Measurements from ENCODE around the gene MPPED1. TPM values are rescaled to one million over a fixed set of nuclear protein-coding genes. Genes with fewer than 3 reads are reported as not detected.

Gene MPPED1
- total RNA-seq, 1 donor from 2014 or later, result not detected

DNA sequence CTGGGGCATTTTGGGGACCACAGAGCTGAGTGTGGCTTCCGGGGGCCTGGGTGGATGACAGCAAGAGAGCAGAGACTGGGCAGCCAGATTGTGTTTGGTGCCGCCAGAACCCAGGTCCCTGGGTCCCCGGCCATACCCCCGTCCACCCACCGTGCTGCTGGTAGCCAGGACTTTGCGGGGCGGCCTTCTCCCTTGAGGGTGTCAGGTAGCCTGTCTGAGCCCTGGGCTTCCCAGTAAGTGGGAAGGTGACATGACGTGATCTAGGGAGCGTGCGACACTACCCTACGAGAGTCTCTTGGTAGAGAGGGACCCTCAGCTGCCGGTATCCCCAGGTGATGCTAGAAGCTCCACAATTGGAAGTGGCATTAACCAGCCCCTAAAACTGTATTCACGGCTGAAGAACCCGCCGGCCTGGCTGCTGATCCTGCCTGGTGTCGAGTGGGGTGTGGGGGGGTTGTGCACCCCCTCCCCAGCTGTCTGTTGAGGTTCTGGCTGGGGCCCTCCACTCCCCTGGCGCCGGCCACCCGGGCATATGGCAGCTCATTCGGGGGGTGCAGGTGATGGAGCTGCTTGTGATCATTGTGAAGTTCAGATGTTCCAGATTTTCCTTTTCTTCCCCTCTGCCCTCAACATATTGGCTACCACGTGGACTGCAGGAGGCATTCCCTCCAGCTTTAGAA, 66.9 kb downstream of the MPPED1 start:
- no peak overlapping the region for H3K27ac ChIP-seq (ENCODE audit: low read depth, low read length)
- H3K4me2 ChIP-seq (ENCODE audit: low read length), result no peak overlapping the region
- H3K9ac ChIP-seq (ENCODE audit: low read length), result no peak overlapping the region
- FAIRE-seq, result no peak
- H3K36me3 Mint-ChIP-seq (ENCODE audit: low read depth, unreplicated experiment), result no peaks in the 10 kb centered on the region
- peaks cover 66% of the 10 kb centered on the region for H3K27me3 Mint-ChIP-seq (ENCODE audit: low read depth, unreplicated experiment)
- H3K9me3 Mint-ChIP-seq (ENCODE audit: unreplicated experiment), result no peaks in the 10 kb centered on the region
- H3K9me3 ChIP-seq (ENCODE audit: insufficient read depth, low read depth, low read length), result peaks cover 3% of the 10 kb centered on the region
- TF ChIP-seq EZH2 (IDR thresholded peaks at IDR 0.05; ENCODE audit: insufficient read depth, low read length), result no peak
- TF ChIP-seq, protein P1, sequence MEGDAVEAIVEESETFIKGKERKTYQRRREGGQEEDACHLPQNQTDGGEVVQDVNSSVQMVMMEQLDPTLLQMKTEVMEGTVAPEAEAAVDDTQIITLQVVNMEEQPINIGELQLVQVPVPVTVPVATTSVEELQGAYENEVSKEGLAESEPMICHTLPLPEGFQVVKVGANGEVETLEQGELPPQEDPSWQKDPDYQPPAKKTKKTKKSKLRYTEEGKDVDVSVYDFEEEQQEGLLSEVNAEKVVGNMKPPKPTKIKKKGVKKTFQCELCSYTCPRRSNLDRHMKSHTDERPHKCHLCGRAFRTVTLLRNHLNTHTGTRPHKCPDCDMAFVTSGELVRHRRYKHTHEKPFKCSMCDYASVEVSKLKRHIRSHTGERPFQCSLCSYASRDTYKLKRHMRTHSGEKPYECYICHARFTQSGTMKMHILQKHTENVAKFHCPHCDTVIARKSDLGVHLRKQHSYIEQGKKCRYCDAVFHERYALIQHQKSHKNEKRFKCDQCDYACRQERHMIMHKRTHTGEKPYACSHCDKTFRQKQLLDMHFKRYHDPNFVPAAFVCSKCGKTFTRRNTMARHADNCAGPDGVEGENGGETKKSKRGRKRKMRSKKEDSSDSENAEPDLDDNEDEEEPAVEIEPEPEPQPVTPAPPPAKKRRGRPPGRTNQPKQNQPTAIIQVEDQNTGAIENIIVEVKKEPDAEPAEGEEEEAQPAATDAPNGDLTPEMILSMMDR (IDR thresholded peaks at IDR 0.05; ENCODE audit: insufficient read depth, low read depth, low read length), result no peak
- no peaks in the 10 kb centered on the region for H4K20me1 ChIP-seq (ENCODE audit: insufficient read depth, low read length)
- no peaks in the 10 kb centered on the region for H3K79me2 ChIP-seq (ENCODE audit: insufficient read depth, low read length)
- H3K27ac Mint-ChIP-seq (ENCODE audit: unreplicated experiment), result no peak overlapping the region
- no peak overlapping the region for H3K4me3 ChIP-seq (ENCODE audit: insufficient read depth, low read depth, low read length)
- no peaks in the 10 kb centered on the region for H3K4me1 ChIP-seq (ENCODE audit: insufficient read depth, low read length)
- H3K4me3 Mint-ChIP-seq (ENCODE audit: unreplicated experiment), result no peak overlapping the region
- H3K27me3 ChIP-seq (ENCODE audit: insufficient read depth, low read length), result no peaks in the 10 kb centered on the region
- H2AFZ ChIP-seq (ENCODE audit: low read depth, low read length), result no peak overlapping the region
- H3K36me3 ChIP-seq (ENCODE audit: insufficient read depth, low read length), result no peaks in the 10 kb centered on the region
- H3K4me1 Mint-ChIP-seq (ENCODE audit: low read depth, unreplicated experiment), result peaks cover 4% of the 10 kb centered on the region
- no peak for DNase-seq (ENCODE audit: low read depth)

DNA sequence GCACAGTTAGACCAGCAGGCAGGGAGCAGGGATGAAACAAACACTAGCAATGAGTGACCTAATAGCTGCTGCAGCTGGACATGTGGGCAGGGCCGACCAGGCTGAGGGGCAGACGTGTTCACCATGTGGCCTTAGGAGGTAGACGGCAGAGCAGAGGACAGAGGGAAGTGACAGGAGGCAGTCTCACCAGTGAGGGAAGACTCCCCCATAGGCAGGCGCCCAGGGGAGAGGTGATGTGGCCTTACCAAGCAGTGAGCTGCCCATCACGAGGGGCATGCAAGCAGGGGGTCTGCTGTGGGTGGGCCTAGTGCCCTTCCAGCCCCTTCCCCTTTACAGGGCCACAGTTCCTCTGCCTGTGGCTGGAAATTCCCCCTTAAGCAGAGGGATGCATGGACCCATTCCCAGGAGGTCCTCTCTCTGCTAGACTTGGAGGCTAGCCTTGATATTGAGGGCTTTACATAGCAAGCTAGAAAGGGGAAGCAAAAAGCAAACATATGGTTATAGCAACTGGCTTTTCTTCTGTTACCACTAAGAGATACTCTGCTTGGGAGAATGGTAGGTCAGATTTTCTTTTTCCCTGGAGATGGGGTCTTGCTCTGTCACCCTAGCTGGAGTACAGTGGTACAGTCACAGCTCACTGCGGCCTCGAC, 67.6 kb downstream of the MPPED1 start:
- TF ChIP-seq, protein P1 (IDR thresholded peaks at IDR 0.05; ENCODE audit: insufficient read depth, low read depth, low read length), result no peak
- TF ChIP-seq EZH2 (IDR thresholded peaks at IDR 0.05; ENCODE audit: insufficient read depth, low read length), result no peak
- H3K4me3 ChIP-seq (ENCODE audit: insufficient read depth, low read depth, low read length), result no peak overlapping the region
- no peak overlapping the region for H3K27ac ChIP-seq (ENCODE audit: low read depth, low read length)
- no peak overlapping the region for H3K27ac Mint-ChIP-seq (ENCODE audit: unreplicated experiment)
- no peak overlapping the region for H3K9ac ChIP-seq (ENCODE audit: low read length)
- DNase-seq (ENCODE audit: low read depth), result no peak
- H3K79me2 ChIP-seq (ENCODE audit: insufficient read depth, low read length), result no peaks in the 10 kb centered on the region
- H3K9me3 Mint-ChIP-seq (ENCODE audit: unreplicated experiment), result no peaks in the 10 kb centered on the region
- no peak overlapping the region for H2AFZ ChIP-seq (ENCODE audit: low read depth, low read length)
- H3K36me3 ChIP-seq (ENCODE audit: insufficient read depth, low read length), result no peaks in the 10 kb centered on the region
- no peak for FAIRE-seq
- peaks cover 3% of the 10 kb centered on the region for H3K9me3 ChIP-seq (ENCODE audit: insufficient read depth, low read depth, low read length)
- H3K36me3 Mint-ChIP-seq (ENCODE audit: low read depth, unreplicated experiment), result no peaks in the 10 kb centered on the region
- H3K27me3 Mint-ChIP-seq (ENCODE audit: low read depth, unreplicated experiment), result peaks cover 64% of the 10 kb centered on the region
- no peak overlapping the region for H3K4me2 ChIP-seq (ENCODE audit: low read length)
- H3K27me3 ChIP-seq (ENCODE audit: insufficient read depth, low read length), result no peaks in the 10 kb centered on the region
- peaks cover 2% of the 10 kb centered on the region for H3K4me1 Mint-ChIP-seq (ENCODE audit: low read depth, unreplicated experiment)
- no peak overlapping the region for H3K4me3 Mint-ChIP-seq (ENCODE audit: unreplicated experiment)
- no peaks in the 10 kb centered on the region for H3K4me1 ChIP-seq (ENCODE audit: insufficient read depth, low read length)
- H4K20me1 ChIP-seq (ENCODE audit: insufficient read depth, low read length), result no peaks in the 10 kb centered on the region

GRCh38 chr22:43479962-43480361, 68.1 kb downstream of the MPPED1 start:
- no peaks in the 10 kb centered on the region for H3K79me2 ChIP-seq (ENCODE audit: insufficient read depth, low read length)
- no peak for FAIRE-seq
- H3K27me3 Mint-ChIP-seq (ENCODE audit: low read depth, unreplicated experiment), result peaks cover 61% of the 10 kb centered on the region
- no peak overlapping the region for H3K4me3 Mint-ChIP-seq (ENCODE audit: unreplicated experiment)
- H3K4me2 ChIP-seq (ENCODE audit: low read length), result no peak overlapping the region
- no peaks in the 10 kb centered on the region for H3K36me3 ChIP-seq (ENCODE audit: insufficient read depth, low read length)
- H3K9me3 Mint-ChIP-seq (ENCODE audit: unreplicated experiment), result no peaks in the 10 kb centered on the region
- H3K4me1 Mint-ChIP-seq (ENCODE audit: low read depth, unreplicated experiment), result no peaks in the 10 kb centered on the region
- no peak overlapping the region for H3K27ac ChIP-seq (ENCODE audit: low read depth, low read length)
- no peaks in the 10 kb centered on the region for H3K36me3 Mint-ChIP-seq (ENCODE audit: low read depth, unreplicated experiment)
- H2AFZ ChIP-seq (ENCODE audit: low read depth, low read length), result no peak overlapping the region
- H3K4me3 ChIP-seq (ENCODE audit: insufficient read depth, low read depth, low read length), result no peak overlapping the region
- H3K9ac ChIP-seq (ENCODE audit: low read length), result no peak overlapping the region
- TF ChIP-seq, protein P1 (IDR thresholded peaks at IDR 0.05; ENCODE audit: insufficient read depth, low read depth, low read length), result no peak
- no peak for TF ChIP-seq EZH2 (IDR thresholded peaks at IDR 0.05; ENCODE audit: insufficient read depth, low read length)
- no peaks in the 10 kb centered on the region for H4K20me1 ChIP-seq (ENCODE audit: insufficient read depth, low read length)
- no peak for DNase-seq (ENCODE audit: low read depth)
- peaks cover 3% of the 10 kb centered on the region for H3K9me3 ChIP-seq (ENCODE audit: insufficient read depth, low read depth, low read length)
- H3K27me3 ChIP-seq (ENCODE audit: insufficient read depth, low read length), result no peaks in the 10 kb centered on the region
- H3K4me1 ChIP-seq (ENCODE audit: insufficient read depth, low read length), result no peaks in the 10 kb centered on the region
- no peak overlapping the region for H3K27ac Mint-ChIP-seq (ENCODE audit: unreplicated experiment)

All from astrocyte (in vitro differentiated cells and primary cell).